Central memory CD8-positive, alpha-beta T cell (primary cell): ENCODE results near the gene TMEM132D.

ENCODE experiments used
- ATAC-seq: fragments of 150-1000 bp; cut with Tn5 transposase; replicated peaks from 2 replicates; pipeline ENCODE4 v1.10.0; 2022; ENCODE audit warnings: mild to moderate bottlenecking, moderate FRiP score, moderate number of reproducible peaks; ENCODE audit not compliant: poor library complexity, severe bottlenecking; ENCODE audit errors: extremely low read depth
- DNase-seq, 2 donors: peaks; one replicate each; pipeline ENCODE4 v3.0.0; 2021; ENCODE audit warnings: low spot score in 2 of 2
- H3K27ac Mint-ChIP-seq: one replicate; pipeline ENCODE4 v1.8.0; 2022; ENCODE audit warnings: low read depth, mild to moderate bottlenecking, moderate library complexity, mixed read lengths
- H3K27me3 Mint-ChIP-seq: one replicate; pipeline ENCODE4 v1.8.0; 2022; ENCODE audit warnings: mixed read lengths
- H3K36me3 Mint-ChIP-seq: one replicate; pipeline ENCODE4 v1.8.0; 2022; ENCODE audit warnings: mild to moderate bottlenecking, moderate library complexity, mixed read lengths; ENCODE audit not compliant: insufficient read depth
- H3K4me1 Mint-ChIP-seq: one replicate; pipeline ENCODE4 v1.8.0; 2022; ENCODE audit warnings: mixed read lengths
- H3K4me3 Mint-ChIP-seq: one replicate; pipeline ENCODE4 v1.8.0; 2022; ENCODE audit warnings: mild to moderate bottlenecking, moderate library complexity, mixed read lengths
- H3K9me3 Mint-ChIP-seq: one replicate; pipeline ENCODE4 v1.8.0; 2022; ENCODE audit warnings: mixed read lengths

Gene TMEM132D

DNA sequence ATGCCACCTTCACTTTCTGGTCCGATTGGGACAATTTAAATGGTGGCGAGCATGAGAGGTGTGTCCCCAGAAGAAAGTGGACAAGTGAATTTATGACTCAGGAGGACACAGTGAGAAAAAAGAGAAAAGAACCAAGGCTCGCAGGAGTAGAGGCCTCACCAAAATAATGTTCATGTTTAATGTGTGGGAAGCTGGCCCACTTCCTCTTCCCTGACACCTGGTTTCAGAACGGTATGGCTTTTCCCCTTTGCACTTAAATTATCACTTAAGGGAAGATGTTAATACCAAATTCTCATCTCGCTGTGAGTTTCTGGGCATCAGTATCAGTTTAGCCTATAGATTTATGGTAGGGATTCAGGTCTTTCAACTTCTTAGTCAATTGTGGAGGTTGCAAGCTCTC lies 824.1 kb downstream of the TMEM132D start:
- H3K27ac Mint-ChIP-seq: no peak overlapping the region
- no peak for DNase-seq
- no peaks in the 10 kb centered on the region for H3K27me3 Mint-ChIP-seq
- ATAC-seq: no peak
- H3K36me3 Mint-ChIP-seq: no peaks in the 10 kb centered on the region
- H3K9me3 Mint-ChIP-seq: no peaks in the 10 kb centered on the region
- no peak overlapping the region for H3K4me3 Mint-ChIP-seq
- no peaks in the 10 kb centered on the region for H3K4me1 Mint-ChIP-seq

DNA sequence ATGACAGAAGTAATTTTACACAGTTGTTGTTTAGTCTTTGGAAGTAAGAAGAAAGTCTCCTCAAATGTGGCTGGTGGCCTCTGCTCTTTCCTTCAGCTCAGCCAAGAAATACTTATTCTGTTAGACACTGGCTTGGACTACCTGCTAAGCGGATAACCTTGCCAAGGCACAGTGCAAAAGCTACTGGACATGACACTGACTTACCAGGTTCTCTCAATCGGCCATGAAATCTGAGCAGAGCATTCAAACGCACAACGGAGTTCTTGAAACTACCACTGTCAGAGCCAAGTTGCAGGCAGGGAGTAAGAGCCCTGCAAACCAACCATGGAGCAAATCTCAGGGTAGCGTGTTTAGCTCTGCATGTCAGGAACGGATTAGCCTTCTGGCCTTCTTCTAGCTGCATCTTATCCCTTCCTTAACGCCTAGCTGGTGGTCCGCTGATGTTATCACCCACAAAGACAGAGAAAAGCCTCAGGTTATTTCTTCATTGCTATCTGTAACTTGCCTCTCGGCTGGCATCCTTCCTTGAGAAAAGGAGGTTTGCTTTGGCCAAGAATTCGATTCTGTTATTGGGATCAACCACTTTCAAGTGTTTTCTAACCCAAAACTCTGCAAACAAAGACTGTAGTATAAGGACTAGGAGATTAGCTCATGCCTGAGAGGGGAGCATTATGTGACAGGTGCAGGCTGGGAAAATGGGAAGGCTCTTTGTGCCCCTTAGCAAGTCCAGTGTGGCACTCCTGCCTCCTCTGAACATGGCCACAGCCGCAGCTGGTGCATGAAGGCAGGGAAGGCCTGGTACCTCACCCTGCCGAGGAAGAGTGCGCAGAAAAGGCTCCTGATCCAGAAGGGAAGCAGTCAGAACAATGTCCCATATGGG lies 827.1 kb downstream of the TMEM132D start:
- Mint-ChIP-seq H3K36me3 (no peaks in the 10 kb centered on the region), H3K4me1 (no peaks in the 10 kb centered on the region), H3K9me3 (no peaks in the 10 kb centered on the region), H3K4me3 (no peak overlapping the region), H3K27me3 (peaks cover 9% of the 10 kb centered on the region), H3K27ac (no peak overlapping the region)
- DNase-seq: no peak
- ATAC-seq: no peak

DNA sequence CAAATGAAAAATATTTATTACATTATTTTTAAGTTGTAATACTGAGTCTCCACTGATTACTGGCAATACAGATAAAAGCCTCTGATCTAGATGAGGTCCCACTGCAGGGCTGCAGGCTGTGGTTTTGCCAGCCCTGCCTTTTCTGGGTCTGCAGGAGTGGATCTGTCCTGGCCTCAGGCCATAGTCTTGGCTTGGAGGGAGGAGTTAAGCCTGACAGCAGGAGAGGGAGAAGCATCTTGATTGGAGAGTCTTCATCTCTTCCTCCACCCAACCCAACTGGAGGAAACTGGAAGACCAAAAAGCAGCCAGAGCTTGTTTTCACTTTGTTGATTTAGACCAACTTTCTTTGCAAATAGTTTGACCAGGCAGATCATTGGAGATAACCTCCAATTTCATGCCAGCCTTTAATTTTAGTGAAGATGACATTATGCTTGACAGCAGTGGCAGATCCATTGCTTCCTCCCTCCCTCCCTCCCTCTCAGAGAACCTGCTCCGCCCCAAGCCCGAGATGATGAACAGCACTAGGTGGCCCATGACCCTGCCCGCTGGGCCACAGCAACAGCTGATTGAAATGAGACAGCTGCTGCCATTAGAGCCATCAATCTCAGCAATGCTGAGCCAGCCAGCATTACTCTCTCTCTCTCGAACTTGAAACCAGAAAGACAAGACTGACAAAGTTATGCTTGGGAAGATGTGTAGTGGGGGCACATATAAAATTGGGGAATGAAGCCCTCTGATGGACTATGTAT lies 828.2 kb downstream of the TMEM132D start:
- no peaks in the 10 kb centered on the region for H3K36me3 Mint-ChIP-seq
- peaks cover 9% of the 10 kb centered on the region for H3K27me3 Mint-ChIP-seq
- ATAC-seq (no peak), DNase-seq (no peak)
- no peak overlapping the region for H3K27ac Mint-ChIP-seq
- H3K9me3 Mint-ChIP-seq: no peaks in the 10 kb centered on the region
- no peak overlapping the region for H3K4me3 Mint-ChIP-seq
- no peaks in the 10 kb centered on the region for H3K4me1 Mint-ChIP-seq

DNA sequence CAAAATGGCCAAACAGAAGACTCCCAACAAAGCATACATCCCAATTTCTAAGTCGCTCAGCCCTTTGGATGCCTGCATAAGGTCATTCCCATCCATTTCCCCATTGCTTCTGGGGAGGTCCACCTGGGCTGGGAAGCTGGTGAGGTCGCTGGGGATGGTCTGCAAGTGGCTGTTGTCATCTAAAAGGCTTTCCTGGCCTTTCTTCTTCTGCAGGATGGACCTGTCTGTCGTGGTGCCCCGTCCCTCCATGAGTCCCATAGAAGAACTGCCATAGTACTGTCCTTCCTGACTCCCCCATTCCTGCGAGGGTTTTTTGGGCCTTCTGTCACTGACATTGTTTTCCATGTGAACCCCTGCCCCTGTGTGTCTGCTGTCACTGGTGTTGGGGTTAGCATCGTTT lies 829.4 kb downstream of the TMEM132D start:
- ATAC-seq: no peak

DNA sequence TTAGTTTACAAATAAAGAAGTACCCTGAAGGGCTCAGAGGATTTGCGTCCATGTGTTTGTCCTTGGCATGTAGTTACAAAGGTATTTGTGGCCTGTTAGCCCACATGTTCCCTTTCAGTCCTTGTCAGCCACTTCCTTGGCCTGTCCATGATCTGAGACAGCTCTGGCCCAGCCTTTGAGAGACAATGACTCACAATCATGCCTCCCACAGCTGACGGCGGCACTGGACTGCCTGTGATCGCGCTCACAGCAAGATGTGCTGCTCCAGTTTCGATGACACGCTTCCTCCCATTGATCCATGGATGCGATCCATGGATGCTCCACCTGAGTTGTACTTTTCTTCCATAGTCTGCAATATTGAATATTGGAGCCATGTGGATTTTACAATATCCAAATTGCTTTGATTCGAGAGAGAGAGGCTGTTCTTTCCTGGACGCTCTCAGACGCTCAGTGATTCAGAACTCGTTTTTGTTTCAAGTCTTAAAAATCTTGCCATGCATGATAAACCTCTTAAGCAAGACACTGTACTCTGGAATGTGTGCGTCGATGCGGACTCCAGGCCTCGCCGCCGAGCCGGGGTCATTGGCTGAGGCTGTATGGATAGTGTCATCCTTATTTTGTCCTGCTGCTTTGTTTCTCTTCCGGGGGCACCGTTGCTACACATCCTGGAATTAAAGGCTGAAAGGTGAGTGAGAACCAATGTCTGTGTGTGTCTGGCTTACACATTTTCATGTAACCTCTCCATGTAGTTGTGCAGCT lies 830.5 kb downstream of the TMEM132D start:
- H3K27ac Mint-ChIP-seq: no peak overlapping the region
- ATAC-seq (no peak), DNase-seq (no peak)

More for the DNA sequence above, 829.4 kb downstream of the TMEM132D start:
- Mint-ChIP-seq H3K4me1 (no peaks in the 10 kb centered on the region), H3K36me3 (no peaks in the 10 kb centered on the region), H3K27me3 (peaks cover 9% of the 10 kb centered on the region), H3K4me3 (no peak overlapping the region), H3K9me3 (no peaks in the 10 kb centered on the region), H3K27ac (no peak overlapping the region)
- no peak for DNase-seq

GRCh38 chr12:129071362-129071761 lies 832.5 kb downstream of the TMEM132D start:
- Mint-ChIP-seq H3K9me3 (no peaks in the 10 kb centered on the region), H3K27ac (no peak overlapping the region), H3K4me1 (no peaks in the 10 kb centered on the region), H3K36me3 (no peaks in the 10 kb centered on the region), H3K4me3 (no peak overlapping the region), H3K27me3 (peaks cover 9% of the 10 kb centered on the region)
- ATAC-seq (no peak), DNase-seq (no peak)

More for the DNA sequence above, 830.5 kb downstream of the TMEM132D start:
- Mint-ChIP-seq H3K27me3 (peaks cover 9% of the 10 kb centered on the region), H3K4me3 (no peak overlapping the region), H3K4me1 (no peaks in the 10 kb centered on the region), H3K9me3 (no peaks in the 10 kb centered on the region), H3K36me3 (no peaks in the 10 kb centered on the region)

DNA sequence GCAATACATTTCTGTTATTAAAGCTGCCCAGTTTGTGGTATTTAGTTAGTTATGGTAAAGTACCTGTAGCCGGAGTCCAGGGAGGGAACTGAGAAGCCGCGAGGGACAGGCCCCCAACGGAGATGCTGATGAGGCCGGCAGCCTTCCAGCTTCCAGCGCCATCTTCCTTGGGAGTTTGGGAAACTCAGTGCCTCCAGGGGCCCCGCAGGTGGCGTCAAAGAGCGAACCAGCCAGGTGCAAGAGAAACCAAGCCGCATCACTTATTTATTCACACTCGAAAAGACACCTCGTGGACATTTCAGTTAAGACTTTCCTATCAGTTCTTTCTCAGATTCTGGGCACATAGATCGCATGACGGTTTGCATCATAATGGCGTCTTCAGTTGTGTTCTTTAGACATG lies 833.9 kb downstream of the TMEM132D start:
- H3K36me3 Mint-ChIP-seq: no peaks in the 10 kb centered on the region
- no peak for ATAC-seq

GRCh38 chr12:129068684-129069083 lies 835.1 kb downstream of the TMEM132D start:
- no peaks in the 10 kb centered on the region for H3K36me3 Mint-ChIP-seq
- ATAC-seq: no peak
- H3K27me3 Mint-ChIP-seq: peaks cover 7% of the 10 kb centered on the region
- DNase-seq: no peak
- no peaks in the 10 kb centered on the region for H3K9me3 Mint-ChIP-seq
- no peak overlapping the region for H3K4me3 Mint-ChIP-seq
- no peak overlapping the region for H3K27ac Mint-ChIP-seq
- H3K4me1 Mint-ChIP-seq: no peaks in the 10 kb centered on the region

More for the DNA sequence above, 833.9 kb downstream of the TMEM132D start:
- no peak for DNase-seq
- Mint-ChIP-seq H3K4me1 (no peaks in the 10 kb centered on the region), H3K4me3 (no peak overlapping the region), H3K27me3 (peaks cover 9% of the 10 kb centered on the region), H3K9me3 (no peaks in the 10 kb centered on the region), H3K27ac (no peak overlapping the region)

DNA sequence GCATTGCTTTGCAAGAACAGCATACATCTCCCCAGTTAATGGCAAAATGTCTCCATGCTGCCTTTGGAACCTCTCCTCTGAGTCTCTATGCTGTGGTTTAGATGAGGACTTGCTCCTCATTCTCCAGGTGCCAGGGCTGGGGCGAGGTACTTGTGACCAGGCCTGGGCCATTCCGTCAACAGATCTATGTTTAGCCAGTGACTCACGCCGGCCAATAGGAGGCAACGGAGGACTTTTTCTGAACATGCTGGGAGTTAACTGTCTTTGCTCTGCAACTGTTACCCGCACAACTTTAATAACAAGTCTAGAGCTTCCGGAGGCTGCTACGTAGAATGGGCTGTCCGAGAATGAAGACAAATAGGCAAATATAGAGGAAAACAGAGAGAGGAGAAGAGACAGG lies 836.3 kb downstream of the TMEM132D start:
- no peaks in the 10 kb centered on the region for H3K27me3 Mint-ChIP-seq
- DNase-seq: no peak
- no peaks in the 10 kb centered on the region for H3K36me3 Mint-ChIP-seq
- no peak overlapping the region for H3K27ac Mint-ChIP-seq
- no peak for ATAC-seq
- H3K9me3 Mint-ChIP-seq: no peaks in the 10 kb centered on the region
- no peaks in the 10 kb centered on the region for H3K4me1 Mint-ChIP-seq
- H3K4me3 Mint-ChIP-seq: no peak overlapping the region

GRCh38 chr12:129064209-129064855 lies 839.5 kb downstream of the TMEM132D start:
- DNase-seq (no peak), ATAC-seq (no peak)
- Mint-ChIP-seq H3K9me3 (no peaks in the 10 kb centered on the region), H3K4me3 (no peak overlapping the region), H3K27ac (no peak overlapping the region), H3K27me3 (peaks cover 10% of the 10 kb centered on the region), H3K4me1 (no peaks in the 10 kb centered on the region), H3K36me3 (no peaks in the 10 kb centered on the region)

DNA sequence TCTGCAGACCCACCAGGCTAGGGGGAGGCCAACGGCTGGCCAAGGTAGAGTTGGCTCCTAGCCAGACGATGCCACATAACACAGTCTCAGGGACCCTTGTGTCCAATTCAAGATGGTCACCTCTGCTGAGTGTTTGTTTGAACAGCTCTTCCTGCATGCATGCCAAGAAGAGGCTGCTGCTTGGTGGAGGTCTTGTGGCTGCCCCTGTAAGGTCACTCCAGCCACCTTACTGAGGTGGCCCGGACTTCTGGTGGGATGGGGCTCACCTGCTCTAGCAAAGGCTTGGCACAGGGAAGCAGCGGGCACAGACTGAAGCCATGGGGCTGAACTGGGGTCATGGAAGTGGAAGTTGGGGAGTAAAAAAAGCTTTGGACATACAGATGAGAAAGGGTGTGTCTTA lies 840.2 kb downstream of the TMEM132D start:
- H3K27me3 Mint-ChIP-seq: peaks cover 10% of the 10 kb centered on the region
- no peak overlapping the region for H3K4me3 Mint-ChIP-seq
- H3K9me3 Mint-ChIP-seq: no peaks in the 10 kb centered on the region
- ATAC-seq (no peak), DNase-seq (no peak)
- H3K36me3 Mint-ChIP-seq: no peaks in the 10 kb centered on the region
- H3K4me1 Mint-ChIP-seq: no peaks in the 10 kb centered on the region
- H3K27ac Mint-ChIP-seq: no peak overlapping the region

- Mint-ChIP-seq H3K9me3 (no peaks in the 10 kb centered on the region), H3K36me3 (no peaks in the 10 kb centered on the region), H3K4me1 (no peaks in the 10 kb centered on the region), H3K4me3 (no peak overlapping the region), H3K27ac (no peak overlapping the region), H3K27me3 (peaks cover 14% of the 10 kb centered on the region)
- no peak for DNase-seq
- ATAC-seq: no peak
Observed at GRCh38 chr12:129053232-129053631, 850.6 kb downstream of the TMEM132D start.
